CD4-positive, alpha-beta T cell treated with Interleukin-15 for 4 hours (primary cell): ENCODE results near the gene GRAMD2B.
"Not testable (repeated sequence)": the region's sequence is repeated elsewhere in the genome, so short reads cannot be mapped to it uniquely, and the experiment has no call there.

Experiments
- DNase-seq: peaks from one replicate; pipeline ENCODE4 v3.0.0-alpha.2; 2020; ENCODE audit warnings: low spot score

Gene GRAMD2B

DNA sequence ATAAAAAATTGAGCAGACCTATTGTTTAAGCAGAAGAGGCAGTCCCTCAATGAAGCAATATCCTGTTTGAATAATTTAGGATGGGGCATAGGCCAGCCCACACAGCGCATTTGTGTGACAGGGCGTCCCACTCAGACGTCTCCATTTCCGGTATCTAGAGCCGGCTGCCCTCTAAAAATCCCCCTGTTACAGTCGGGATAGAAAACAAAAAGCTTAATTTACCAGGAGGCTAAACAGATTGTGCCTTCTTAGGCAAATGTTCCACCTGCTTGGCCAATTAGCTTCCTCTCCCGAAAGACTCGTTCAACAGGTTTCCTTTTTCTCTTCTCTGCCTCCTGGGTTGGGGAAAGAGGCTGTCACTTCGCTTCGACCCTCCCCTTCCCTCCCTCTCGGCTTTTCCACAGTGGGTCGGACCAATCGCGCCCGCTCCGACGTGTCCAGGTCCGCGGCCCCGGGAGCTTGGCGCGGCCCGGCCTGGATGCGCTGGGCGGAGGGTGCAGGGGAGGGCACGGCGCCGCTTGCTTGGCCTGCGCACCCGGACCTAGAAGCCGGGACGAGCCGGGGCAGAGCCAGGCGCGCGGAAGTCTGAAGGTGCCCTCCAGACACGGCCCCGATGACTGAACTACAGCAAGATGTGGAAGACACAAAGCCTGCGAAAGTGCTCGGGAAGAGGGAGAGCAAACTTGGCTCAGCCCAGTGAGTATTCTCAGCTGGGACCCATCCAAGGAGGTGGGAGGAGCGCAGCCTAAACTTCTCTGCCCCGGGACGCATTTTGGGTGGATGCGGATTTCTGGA, at the start of gene GRAMD2B:
Gene GRAMD2B (plus strand): TSS at position 416 of the 795 bp plus-strand sequence. CDS start 198 bp downstream, at position 614.
- DNase-seq, result peak; percentile 60

GRCh38 chr5:126374109-126374416, 49.1 kb upstream of the GRAMD2B start:
- no peak for DNase-seq

GRCh38 chr5:126376443-126376842, 46.8 kb upstream of the GRAMD2B start:
- DNase-seq, result no peak

- no peak for DNase-seq
Measured at GRCh38 chr5:126377424-126377823, 45.8 kb upstream of the GRAMD2B start.

DNA sequence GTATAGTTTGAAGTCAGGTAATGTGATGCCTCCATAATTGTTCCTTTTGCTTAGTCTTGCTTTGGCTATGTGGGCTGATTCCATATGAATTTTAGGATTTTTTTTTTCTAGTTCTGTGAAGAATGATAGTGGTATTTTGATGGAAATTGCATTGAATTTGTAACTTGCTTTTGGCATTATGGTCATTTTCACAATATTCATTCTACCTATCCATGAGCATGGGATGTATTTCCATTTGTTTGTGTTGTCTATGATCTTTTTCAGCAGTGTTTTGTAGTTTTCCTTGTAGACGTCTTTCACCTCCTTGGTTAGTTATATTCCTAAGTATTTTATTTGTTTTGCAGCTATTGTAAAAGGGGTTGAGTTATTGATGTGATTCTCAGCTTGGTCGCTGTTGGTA, 42.9 kb upstream of the GRAMD2B start:
- DNase-seq, result not testable (repeated sequence)

DNA sequence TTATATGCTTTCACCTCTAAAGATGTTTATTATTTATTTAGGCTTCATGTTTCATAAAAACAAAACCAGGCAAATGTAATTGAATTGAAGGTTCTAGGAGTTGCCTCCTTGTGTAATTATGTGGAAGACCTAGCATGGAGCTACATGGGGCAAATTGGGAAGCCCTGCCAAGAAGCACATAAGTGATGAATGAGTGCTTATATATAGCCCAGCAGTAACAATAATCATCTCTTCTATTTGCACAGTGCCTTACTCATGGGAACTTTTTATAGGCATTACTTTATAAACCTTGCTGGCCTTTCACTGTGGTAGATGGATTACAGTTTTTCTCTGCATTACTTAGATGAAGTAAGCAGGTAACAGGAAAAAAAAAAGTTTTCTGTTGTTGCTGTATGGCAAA, 40.0 kb upstream of the GRAMD2B start:
- no peak for DNase-seq

DNA sequence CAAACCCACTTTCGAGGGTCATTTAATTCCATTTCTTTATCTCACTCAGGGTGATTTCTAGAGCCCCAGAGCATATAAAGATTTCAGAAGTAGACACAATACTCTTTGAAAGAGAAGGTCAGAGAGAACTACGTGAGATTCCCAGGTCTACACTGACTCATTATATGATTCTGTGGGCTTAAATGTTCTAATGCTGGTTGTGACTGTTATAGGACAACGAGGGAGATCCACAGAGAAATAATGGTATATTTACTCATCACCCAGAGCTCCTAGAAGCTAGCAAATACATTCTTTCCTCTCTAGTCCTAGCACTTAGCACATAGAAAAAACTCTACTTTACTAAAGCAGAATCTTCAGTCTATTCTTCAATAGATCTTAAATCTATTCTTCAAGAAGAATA, 39.4 kb upstream of the GRAMD2B start:
- no peak for DNase-seq

DNA sequence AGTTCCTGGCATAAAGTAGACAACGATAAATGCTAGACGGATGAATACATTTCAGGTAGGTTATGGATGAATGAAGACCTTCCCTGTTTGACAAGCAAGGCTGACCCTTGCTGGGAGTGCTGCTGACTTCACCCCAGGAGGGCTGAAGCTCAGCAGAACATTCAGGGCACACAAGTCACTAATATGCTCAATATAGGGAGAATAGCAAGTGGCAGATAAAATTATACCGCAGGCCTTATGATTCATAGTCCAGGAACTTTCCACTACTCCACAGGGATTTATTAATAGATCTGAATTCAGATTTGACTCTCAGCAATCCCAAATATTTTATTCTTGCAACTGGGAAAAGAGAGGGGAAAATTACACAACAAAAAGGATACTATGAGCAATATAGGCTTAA, 38.2 kb upstream of the GRAMD2B start:
- DNase-seq, result no peak

DNA sequence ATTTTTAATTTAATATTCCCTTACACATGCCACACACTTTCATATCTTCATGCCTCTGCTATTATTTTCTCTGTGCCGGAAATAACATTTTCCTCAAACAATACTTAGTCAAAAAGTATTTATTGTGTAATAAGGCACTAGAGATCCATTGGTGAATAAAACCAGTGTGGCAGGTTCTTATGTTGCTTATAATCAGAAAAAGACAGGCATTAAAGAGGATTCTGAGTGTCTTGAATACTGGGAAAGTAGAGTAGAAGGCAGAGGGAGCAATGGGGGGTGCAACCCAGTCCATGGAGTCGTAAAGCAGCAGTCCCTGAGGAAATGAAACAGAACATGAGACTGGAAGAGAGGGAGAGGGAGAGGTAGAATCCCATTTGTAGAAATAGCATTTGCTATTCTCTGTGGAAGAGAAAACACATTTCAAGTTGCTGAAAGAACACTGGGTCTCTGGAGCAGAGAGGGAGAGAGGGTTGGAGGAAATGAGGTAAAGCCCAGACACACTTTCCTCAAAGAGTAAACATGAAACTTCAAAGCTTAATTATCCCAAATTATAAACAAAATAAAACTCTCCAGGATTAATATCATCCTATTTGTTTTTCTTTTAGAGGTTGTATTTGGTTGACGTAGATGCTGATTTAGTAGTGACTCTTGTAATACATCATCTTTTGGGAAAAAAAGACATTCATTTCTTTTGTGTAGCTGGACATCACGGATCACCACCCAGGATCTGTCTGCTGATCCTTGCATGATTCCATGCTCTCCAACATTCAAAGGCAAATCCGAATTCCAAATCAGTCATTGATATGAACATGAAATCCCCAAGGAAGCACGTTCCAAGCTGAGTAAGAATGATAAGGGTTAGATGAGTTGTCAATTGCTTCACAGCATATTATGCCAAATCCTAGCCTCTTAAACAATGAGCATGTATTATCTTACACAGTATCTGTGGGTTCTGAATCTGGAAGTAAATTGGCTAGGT, 37.4 kb upstream of the GRAMD2B start:
- DNase-seq, result no peak

DNA sequence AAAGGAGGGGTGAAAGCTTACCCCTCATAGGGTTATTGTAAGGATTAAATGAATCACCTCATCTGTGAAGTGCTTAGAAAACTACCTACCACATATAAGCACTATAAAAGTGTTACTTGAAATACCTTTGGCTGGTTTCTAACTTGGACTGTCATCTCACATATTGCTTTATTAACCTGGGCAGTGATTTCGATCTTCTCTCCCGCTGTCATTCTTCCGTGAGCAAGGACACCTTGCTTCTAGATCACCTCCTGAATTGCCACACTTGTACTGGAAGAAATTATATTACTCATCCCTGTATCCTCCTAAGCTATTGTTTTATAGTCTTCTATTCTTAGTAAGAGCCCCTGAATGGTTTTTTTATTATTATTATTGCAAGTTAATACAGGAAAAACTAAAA, 34.0 kb upstream of the GRAMD2B start:
- DNase-seq, result no peak

- no peak for DNase-seq
Measured at GRCh38 chr5:126390051-126390450, 33.2 kb upstream of the GRAMD2B start.

DNA sequence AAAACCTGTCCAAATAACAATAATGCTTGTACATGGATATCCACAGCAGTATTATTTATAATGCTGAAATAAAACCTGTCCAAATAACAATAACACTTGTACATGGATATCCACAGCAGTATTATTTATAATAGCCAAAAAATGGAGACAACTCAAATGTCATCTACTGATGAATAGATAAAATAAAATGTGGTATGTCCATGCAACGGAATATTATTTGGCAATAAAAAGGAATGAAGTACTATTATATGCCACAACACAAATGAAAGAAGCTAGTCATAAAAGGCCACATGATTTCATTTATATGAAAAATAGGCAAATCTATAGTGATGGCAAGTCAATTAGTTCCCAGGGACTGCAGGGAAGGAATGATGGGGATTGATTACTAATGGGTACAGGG, 31.8 kb upstream of the GRAMD2B start:
- DNase-seq, result no peak

- DNase-seq, result no peak
Measured at GRCh38 chr5:126394211-126394788, 28.9 kb upstream of the GRAMD2B start.

- DNase-seq, result no peak
Measured at GRCh38 chr5:126395198-126395597, 28.0 kb upstream of the GRAMD2B start.

DNA sequence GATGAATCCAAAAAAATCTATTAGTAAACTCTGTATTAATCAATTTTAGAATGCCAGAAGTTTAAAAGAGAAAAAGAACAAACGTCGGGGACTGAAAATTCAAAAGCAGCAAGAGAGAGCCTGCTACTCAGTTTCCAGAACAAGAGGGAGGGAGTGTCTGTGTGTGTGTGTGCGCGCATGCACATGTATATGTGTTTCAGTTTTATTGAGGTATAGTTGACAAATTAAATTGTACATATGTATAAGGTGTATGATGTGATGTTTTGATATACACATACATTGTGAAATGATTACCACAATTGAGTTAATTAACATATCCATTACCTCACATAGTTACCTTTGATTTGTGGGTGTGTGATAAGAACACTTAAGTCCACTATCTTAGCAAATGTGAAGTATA, 27.6 kb upstream of the GRAMD2B start:
- DNase-seq, result no peak

- DNase-seq, result not testable (repeated sequence)
Measured at GRCh38 chr5:126396721-126397120, 26.5 kb upstream of the GRAMD2B start.

DNA sequence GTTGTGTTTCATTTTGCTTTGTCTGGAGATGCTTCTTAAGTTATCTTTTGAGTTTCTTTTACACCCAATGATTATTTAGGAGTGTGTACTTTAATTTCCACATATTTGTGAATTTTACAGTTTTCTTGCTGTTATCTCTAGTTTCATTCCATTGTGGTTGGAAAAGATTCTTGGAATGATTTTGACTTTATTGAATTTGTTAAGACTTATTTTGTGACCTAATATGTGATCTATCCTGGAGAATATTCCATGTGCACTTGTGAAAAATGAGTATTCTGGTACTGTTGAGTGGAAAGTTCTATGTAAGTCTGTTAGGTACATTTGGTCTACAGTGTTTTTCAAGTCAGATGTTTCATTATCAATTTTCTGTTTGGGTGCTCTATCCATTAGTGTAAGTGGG, 24.4 kb upstream of the GRAMD2B start:
- DNase-seq, result no peak

GRCh38 chr5:126400621-126401251, 22.5 kb upstream of the GRAMD2B start:
- no peak for DNase-seq

GRCh38 chr5:126402621-126403555, 20.3 kb upstream of the GRAMD2B start:
- DNase-seq, result no peak

GRCh38 chr5:126403876-126404275, 19.3 kb upstream of the GRAMD2B start:
- no peak for DNase-seq

GRCh38 chr5:126410623-126411022, 12.6 kb upstream of the GRAMD2B start:
- no peak for DNase-seq
